MM.1S (cell line): Measurements from ENCODE around the gene LHFPL2.

Experiments used
- CTCF ChIP-seq: fragments of 300-600 bp; sonication (generic); IDR thresholded peaks from 2 replicates; pipeline ENCODE4 v1.5.1; 2016; ENCODE audit warnings: antibody characterized with exemption, low read length, mixed read lengths
- EZH2 ChIP-seq: fragments of 300-600 bp; sonication (generic); optimal IDR thresholded peaks from 2 replicates; pipeline ENCODE3; 2017; ENCODE audit warnings: low read depth, mild to moderate bottlenecking, antibody characterized with exemption, low read length, mixed read lengths
- EZH2phosphoT487 ChIP-seq: fragments of 300-600 bp; sonication (generic); IDR thresholded peaks from 2 replicates; pipeline ENCODE4 v1.6.1; 2018; ENCODE audit warnings: antibody characterized with exemption, low read length

GRCh38 chr5:78677777-78678668, 29.5 kb upstream of the LHFPL2 start:
- TF ChIP-seq CTCF, result no peak
- TF ChIP-seq EZH2, result no peak
- no peak for TF ChIP-seq EZH2phosphoT487
